Vagina (tissue), 2 donors: ENCODE measurements around the gene MTUS2. TPM values are rescaled to one million over a fixed set of nuclear protein-coding genes. Genes with fewer than 3 reads are reported as not detected.

ENCODE experiments used
- DNase-seq, 2 donors: peaks; one replicate each; pipeline ENCODE4 v3.0.0-alpha.2; 2017; ENCODE audit errors: extremely low spot score in 2 of 2
- H3K27ac ChIP-seq: fragments of 200-600 bp; sonication (generic); one replicate; pipeline ENCODE4 v1.5.1; 2019
- H3K27me3 ChIP-seq: fragments of 200-600 bp; sonication (generic); one replicate; pipeline ENCODE4 v1.5.1; 2019
- H3K36me3 ChIP-seq, 2 donors: fragments of 200-600 bp; sonication (generic); one replicate each; pipeline ENCODE4 v1.5.1; 2017 to 2019
- H3K4me1 ChIP-seq: fragments of 200-600 bp; sonication (generic); one replicate; pipeline ENCODE4 v1.5.1; 2019
- H3K4me3 ChIP-seq, 2 donors: fragments of 200-600 bp; sonication (generic); 1 replicate in 1 of 2; 2 replicates in 1 of 2; pipeline ENCODE4 v1.5.1; 2016 to 2019
- H3K9me3 ChIP-seq: fragments of 200-600 bp; sonication (generic); one replicate; pipeline ENCODE4 v1.5.1; 2019
- POLR2A ChIP-seq, 2 donors: fragments of 450-650 bp; IDR thresholded peaks; one replicate each; pipeline ENCODE4 v1.6.1; 2017; ENCODE audit warnings: antibody characterized with exemption in 2 of 2, mild to moderate bottlenecking in 2 of 2, moderate library complexity in 2 of 2
- POLR2AphosphoS5 ChIP-seq, 2 donors: sonication (generic); formaldehyde crosslinking; IDR thresholded peaks; one replicate each; pipeline ENCODE4 v1.9.0; 2017; ENCODE audit warnings: antibody characterized with exemption in 2 of 2, mild to moderate bottlenecking in 2 of 2, low read depth in 1 of 2; ENCODE audit not compliant: insufficient read depth in 1 of 2
- intact Hi-C: fragments of 100-400 bp; cut with DNase I; formaldehyde crosslinking; loops from one replicate; pipeline ENCODE4 v1.15.1; 2023
- total RNA-seq: library from RNA; depleted of rRNA; stranded (reverse); fragments of >200 nt; gene quantifications from one replicate; pipeline ENCODE4 v1.2.3, GENCODE V29; 2016
- TF ChIP-seq, protein P1 (sequence below), 3 experiments: fragments of 450-650 bp in 2 of 3; fragments of 200-600 bp in 1 of 3; sonication (generic) in 1 of 3; IDR thresholded peaks; one replicate each; pipeline ENCODE4 v1.5.1; 2017 to 2019; ENCODE audit warnings: antibody characterized with exemption in 3 of 3, mild to moderate bottlenecking in 2 of 3, moderate library complexity in 2 of 3

MTUS2 gene
- total RNA-seq: 0.74 TPM

- H3K9me3 ChIP-seq: no peaks in the 10 kb centered on the region
- H3K36me3 ChIP-seq: no peaks in the 10 kb centered on the region
- peak within 1 kb of the TSS; percentile 27 to 36 for H3K4me3 ChIP-seq
- intact Hi-C loops: no loop called here
- TF ChIP-seq, protein P1, sequence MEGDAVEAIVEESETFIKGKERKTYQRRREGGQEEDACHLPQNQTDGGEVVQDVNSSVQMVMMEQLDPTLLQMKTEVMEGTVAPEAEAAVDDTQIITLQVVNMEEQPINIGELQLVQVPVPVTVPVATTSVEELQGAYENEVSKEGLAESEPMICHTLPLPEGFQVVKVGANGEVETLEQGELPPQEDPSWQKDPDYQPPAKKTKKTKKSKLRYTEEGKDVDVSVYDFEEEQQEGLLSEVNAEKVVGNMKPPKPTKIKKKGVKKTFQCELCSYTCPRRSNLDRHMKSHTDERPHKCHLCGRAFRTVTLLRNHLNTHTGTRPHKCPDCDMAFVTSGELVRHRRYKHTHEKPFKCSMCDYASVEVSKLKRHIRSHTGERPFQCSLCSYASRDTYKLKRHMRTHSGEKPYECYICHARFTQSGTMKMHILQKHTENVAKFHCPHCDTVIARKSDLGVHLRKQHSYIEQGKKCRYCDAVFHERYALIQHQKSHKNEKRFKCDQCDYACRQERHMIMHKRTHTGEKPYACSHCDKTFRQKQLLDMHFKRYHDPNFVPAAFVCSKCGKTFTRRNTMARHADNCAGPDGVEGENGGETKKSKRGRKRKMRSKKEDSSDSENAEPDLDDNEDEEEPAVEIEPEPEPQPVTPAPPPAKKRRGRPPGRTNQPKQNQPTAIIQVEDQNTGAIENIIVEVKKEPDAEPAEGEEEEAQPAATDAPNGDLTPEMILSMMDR (IDR thresholded peaks at IDR 0.05): no peak
- TF ChIP-seq POLR2AphosphoS5 (IDR thresholded peaks at IDR 0.05; ENCODE audit: insufficient read depth in 1 of 2, low read depth in 1 of 2) (no peak), POLR2A (IDR thresholded peaks at IDR 0.05) (no peak)
- no peak for DNase-seq
- H3K27me3 ChIP-seq: no peaks in the 10 kb centered on the region
- peaks cover 11% of the 10 kb centered on the region for H3K4me1 ChIP-seq
- H3K27ac ChIP-seq: no peak within 1 kb of the TSS
Measured at GRCh38 chr13:28820099-28821051, at the start of gene MTUS2. MTUS2 (plus strand) TSS chr13:28820339.

GRCh38 chr13:28778308-28779215, 41.6 kb upstream of the MTUS2 start:
- TF ChIP-seq POLR2A (IDR thresholded peaks at IDR 0.05) (no peak), POLR2AphosphoS5 (IDR thresholded peaks at IDR 0.05; ENCODE audit: insufficient read depth in 1 of 2, low read depth in 1 of 2) (no peak)
- TF ChIP-seq, protein P1 (IDR thresholded peaks at IDR 0.05): no peak
- no peaks in the 10 kb centered on the region for H3K27me3 ChIP-seq
- intact Hi-C loops: no loop called here
- H3K4me3 ChIP-seq: no peak overlapping the region
- H3K27ac ChIP-seq: no peak overlapping the region
- DNase-seq: no peak
- H3K4me1 ChIP-seq: no peaks in the 10 kb centered on the region
- no peaks in the 10 kb centered on the region for H3K36me3 ChIP-seq
- H3K9me3 ChIP-seq: no peaks in the 10 kb centered on the region

DNA sequence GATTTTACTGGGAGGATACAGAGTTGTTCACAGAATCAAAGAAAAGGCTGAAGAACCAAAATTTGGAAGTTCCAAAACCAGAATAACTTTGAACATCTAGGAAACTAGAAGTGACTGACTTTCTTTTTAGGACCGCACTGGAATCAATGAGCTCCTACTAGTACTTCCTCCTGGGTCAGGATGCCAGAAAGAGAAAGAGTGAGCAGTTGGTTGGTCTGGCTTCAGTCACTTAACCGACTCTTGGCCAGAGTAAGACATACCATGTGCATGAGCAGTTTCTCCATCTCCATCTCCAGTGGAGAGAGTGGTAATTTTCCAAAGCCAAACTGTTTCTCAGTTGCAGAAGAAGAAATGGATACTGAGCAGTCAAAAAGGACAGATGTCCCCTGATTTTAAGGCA, 27.1 kb upstream of the MTUS2 start:
- TF ChIP-seq, protein P1 (IDR thresholded peaks at IDR 0.05): no peak
- TF ChIP-seq POLR2A (IDR thresholded peaks at IDR 0.05) (no peak), POLR2AphosphoS5 (IDR thresholded peaks at IDR 0.05; ENCODE audit: insufficient read depth in 1 of 2, low read depth in 1 of 2) (no peak)
- H3K27me3 ChIP-seq: no peaks in the 10 kb centered on the region
- DNase-seq: no peak
- H3K27ac ChIP-seq: no peak overlapping the region
- H3K4me1 ChIP-seq: no peaks in the 10 kb centered on the region
- no peaks in the 10 kb centered on the region for H3K9me3 ChIP-seq
- H3K36me3 ChIP-seq: no peaks in the 10 kb centered on the region
- H3K4me3 ChIP-seq: no peak overlapping the region
- intact Hi-C loops: no loop called here

DNA sequence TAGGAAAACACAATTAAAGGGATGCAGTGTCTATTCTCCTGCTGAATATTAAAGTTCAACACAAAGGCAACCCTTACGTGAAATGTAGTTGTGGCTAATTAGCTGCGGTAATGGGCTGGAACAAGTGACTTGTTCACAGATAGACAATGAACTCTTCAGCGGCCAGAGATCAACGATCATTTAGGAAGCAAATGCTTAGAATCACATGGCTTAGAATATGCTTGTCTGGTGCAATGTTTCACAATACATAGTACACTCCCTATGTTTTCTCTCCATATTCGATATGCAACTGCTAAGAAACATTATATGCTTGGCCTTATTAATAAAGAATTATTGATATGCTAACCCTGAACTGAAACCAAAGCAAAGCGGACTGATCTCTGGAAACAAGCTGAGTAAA, 25.7 kb upstream of the MTUS2 start:
- Histone ChIP-seq H3K4me3 (no peak overlapping the region), H3K9me3 (no peaks in the 10 kb centered on the region), H3K27me3 (no peaks in the 10 kb centered on the region), H3K4me1 (no peaks in the 10 kb centered on the region), H3K36me3 (no peaks in the 10 kb centered on the region), H3K27ac (no peak overlapping the region)
- no peak for DNase-seq
- intact Hi-C loops: no loop called here
- TF ChIP-seq, protein P1 (IDR thresholded peaks at IDR 0.05): no peak
- TF ChIP-seq POLR2AphosphoS5 (IDR thresholded peaks at IDR 0.05; ENCODE audit: insufficient read depth in 1 of 2, low read depth in 1 of 2): no peak
- TF ChIP-seq POLR2A (IDR thresholded peaks at IDR 0.05): no peak
